Activated B cell treated with CpG ODN at 0.5 μM for 24 hours (primary cell): ENCODE data around the gene SP9. TPM values are rescaled to one million over a fixed set of nuclear protein-coding genes. Genes with fewer than 3 reads are reported as not detected.
A peak's percentile ranks its signal among the peaks of the same experiment; 100 is the strongest.

Experiments
- ATAC-seq: fragments of 200-7000 bp; cut with Tn5 transposase; one replicate; pipeline ENCODE4 v1.10.0; 2021; ENCODE audit warnings: low read depth, mild to moderate bottlenecking, moderate library complexity
- CTCF ChIA-PET: fragments of 350-600 bp; sonication (Branson Sonifier 250); formaldehyde crosslinking; loops from one replicate; lab custom pipeline; 2021; ENCODE audit warnings: antibody characterized with exemption; lab: Charles Lee
- POLR2A ChIA-PET: fragments of 350-600 bp; sonication (Branson Sonifier 250); formaldehyde crosslinking; loops from one replicate; lab custom pipeline; 2021; ENCODE audit warnings: antibody characterized with exemption; lab: Charles Lee
- DNase-seq: peaks from one replicate; pipeline ENCODE4 v3.0.0; 2022
- H3K27ac Mint-ChIP-seq: one replicate; pipeline ENCODE4 v1.8.0; 2020; ENCODE audit warnings: mixed read lengths
- H3K27me3 Mint-ChIP-seq: one replicate; pipeline ENCODE4 v1.8.0; 2021; ENCODE audit warnings: mixed read lengths
- H3K36me3 Mint-ChIP-seq: one replicate; pipeline ENCODE4 v1.8.0; 2021; ENCODE audit warnings: low read depth, mixed read lengths
- H3K4me1 Mint-ChIP-seq: one replicate; pipeline ENCODE4 v1.8.0; 2021; ENCODE audit warnings: mixed read lengths
- H3K4me3 Mint-ChIP-seq: one replicate; pipeline ENCODE4 v1.8.0; 2020; ENCODE audit warnings: mild to moderate bottlenecking, mixed read lengths
- H3K9me3 Mint-ChIP-seq: one replicate; pipeline ENCODE4 v1.8.0; 2020; ENCODE audit warnings: mixed read lengths
- CTCF ChIP-seq: fragments of 200-600 bp; IDR thresholded peaks from one replicate; pipeline ENCODE4 v1.8.0; 2022; ENCODE audit warnings: antibody characterized with exemption, mild to moderate bottlenecking
- intact Hi-C: fragments of 100-400 bp; cut with micrococcal nuclease; formaldehyde crosslinking; loops from one replicate; pipeline ENCODE4 v1.15.1; 2024
- total RNA-seq: library from RNA; stranded (reverse); gene quantifications from 2 replicates; pipeline ENCODE4 v1.2.3, GENCODE V29; 2022

The SP9 gene
- total RNA-seq, 1 donor from 2014 or later, result not detected

DNA sequence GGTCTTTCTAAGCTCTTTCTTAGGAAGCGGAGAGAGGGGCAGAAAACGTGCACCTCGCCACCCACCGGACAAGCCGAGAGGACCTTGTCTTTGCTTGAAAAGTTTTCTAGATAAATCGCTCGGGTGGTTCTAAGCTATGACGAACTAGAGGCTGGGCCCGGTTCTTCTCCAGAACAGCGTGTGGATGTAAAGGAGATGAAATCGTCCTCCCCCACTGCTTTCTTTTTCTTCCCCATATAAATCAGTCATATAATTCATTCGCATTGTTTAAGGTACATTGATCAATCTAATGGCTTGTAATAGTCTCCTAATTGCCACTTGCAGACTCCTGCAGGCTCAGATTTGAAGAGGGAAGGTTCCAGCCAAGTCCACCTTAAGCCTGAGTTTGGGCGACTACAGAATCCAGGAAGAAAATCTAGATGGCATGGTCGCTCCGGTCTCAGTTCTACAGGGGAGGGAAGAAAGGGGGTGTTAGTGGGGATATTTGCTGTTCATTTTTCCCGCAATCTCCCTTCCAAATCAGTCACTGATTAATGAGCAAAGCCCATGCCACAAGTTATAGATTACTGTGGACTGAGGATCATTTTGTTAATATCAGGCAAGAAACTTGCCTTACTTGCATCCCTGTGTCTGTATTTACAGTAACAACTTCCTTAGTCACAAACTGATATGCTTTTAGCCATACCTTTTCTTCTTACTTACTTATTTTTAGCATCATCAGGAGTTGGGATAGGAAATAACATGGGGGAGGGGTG, 5.6 kb upstream of the SP9 start:
- intact Hi-C loops, result loop anchor here (1.0 to 5.0 kb wide), 5 partner anchors 12 to 757 kb away; partner anchors contain the start of gene OLA1
- H3K27ac Mint-ChIP-seq, result no peak overlapping the region

DNA sequence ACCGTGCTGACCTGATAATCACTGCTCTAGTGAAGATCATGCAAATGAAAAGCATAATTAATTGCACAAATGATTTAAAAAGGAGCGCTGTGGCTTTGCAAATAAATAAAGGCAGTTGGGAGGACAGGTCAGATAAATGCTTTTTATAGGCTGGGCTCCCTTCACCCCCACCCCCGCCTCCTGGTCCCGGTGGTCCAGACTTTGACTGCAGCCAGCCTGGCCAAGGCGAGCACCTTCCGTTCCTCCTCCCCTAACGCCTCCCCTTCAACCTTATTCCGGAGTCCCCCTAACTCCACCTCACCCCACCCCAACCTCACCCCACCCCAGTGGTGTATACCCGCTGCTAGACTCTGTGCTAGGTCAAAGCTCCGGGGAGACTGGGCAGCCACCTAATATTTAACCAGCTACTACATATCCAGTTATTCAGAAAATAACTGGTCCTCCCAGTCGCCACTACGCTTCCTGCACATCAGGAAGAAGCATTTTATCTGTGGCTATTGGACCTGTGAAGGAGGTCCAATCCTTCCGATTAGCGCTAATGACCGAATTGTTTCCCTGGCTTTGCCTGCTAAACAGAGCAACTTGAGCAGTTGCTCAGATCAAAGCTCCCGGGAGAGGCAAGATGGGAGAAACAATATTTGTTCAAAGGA, 3.7 kb upstream of the SP9 start:
- ATAC-seq (no peak), DNase-seq (no peak)
- no peaks in the 10 kb centered on the region for H3K9me3 Mint-ChIP-seq
- no peaks in the 10 kb centered on the region for H3K36me3 Mint-ChIP-seq
- CTCF ChIA-PET, result interaction anchor here (4.8 kb wide), 1 partner anchor 10 kb away, joined by 28 read pairs; no protein-coding TSS in a partner anchor
- TF ChIP-seq CTCF, result no peak
- H3K4me3 Mint-ChIP-seq, result no peak overlapping the region
- peak overlapping the region; percentile 30 for H3K27ac Mint-ChIP-seq
- POLR2A ChIA-PET, result no interaction called here
- peaks cover 78% of the 10 kb centered on the region for H3K27me3 Mint-ChIP-seq
- peaks cover 44% of the 10 kb centered on the region for H3K4me1 Mint-ChIP-seq
- intact Hi-C loops, result loop anchor here (10.0 kb wide), 2 partner anchors 1804 to 1834 kb away; no protein-coding TSS in a partner anchor

More for the DNA sequence above, 5.6 kb upstream of the SP9 start:
- no peak for TF ChIP-seq CTCF
- Mint-ChIP-seq H3K4me1 (peaks cover 40% of the 10 kb centered on the region), H3K36me3 (no peaks in the 10 kb centered on the region), H3K4me3 (peak overlapping the region; percentile 9), H3K9me3 (no peaks in the 10 kb centered on the region), H3K27me3 (peaks cover 76% of the 10 kb centered on the region)
- POLR2A ChIA-PET, result interaction anchor here (1.0 kb wide), 1 partner anchor 12 kb away, joined by 3 read pairs; no protein-coding TSS in a partner anchor
- DNase-seq, result no peak
- CTCF ChIA-PET, result interaction anchor here (0.9 to 4.8 kb wide), 2 partner anchors 8 to 12 kb away, joined by 3 to 28 read pairs; no protein-coding TSS in a partner anchor
- ATAC-seq, result no peak

DNA sequence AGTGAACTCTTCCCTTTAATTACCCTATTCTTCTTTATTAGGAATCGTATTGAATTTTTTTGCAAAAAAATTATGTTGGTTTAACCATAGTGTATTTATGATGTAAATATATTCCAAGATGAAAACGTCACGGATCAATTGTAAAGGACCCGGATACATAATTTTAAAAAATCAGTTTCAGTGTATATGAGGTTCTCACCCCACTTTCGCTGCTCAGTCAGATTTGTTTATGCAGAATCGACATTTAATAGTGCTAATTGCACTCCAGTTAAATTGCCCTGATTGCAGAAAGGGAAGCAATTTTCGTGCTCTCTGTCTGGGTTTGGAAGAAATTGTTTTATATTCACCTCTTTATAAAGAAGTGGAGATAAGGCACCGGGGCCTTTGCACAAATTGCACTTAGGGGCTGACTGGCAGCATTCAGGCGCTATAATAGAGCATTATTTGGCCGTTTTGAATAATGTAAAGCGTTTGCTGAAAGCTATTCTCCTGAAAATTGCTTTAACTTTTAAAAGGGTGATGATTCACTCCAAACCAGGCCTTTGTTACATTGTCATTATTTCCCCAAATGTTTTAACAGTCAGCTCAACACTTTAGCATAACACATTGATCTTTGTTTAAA, 3.0 kb upstream of the SP9 start:
- peaks cover 42% of the 10 kb centered on the region for H3K4me1 Mint-ChIP-seq
- DNase-seq (no peak), ATAC-seq (no peak)
- H3K9me3 Mint-ChIP-seq, result no peaks in the 10 kb centered on the region
- peak overlapping the region; percentile 30 for H3K27ac Mint-ChIP-seq
- POLR2A ChIA-PET, result no interaction called here
- CTCF ChIA-PET, result interaction anchor here (4.8 kb wide), 1 partner anchor 9 kb away, joined by 28 read pairs; no protein-coding TSS in a partner anchor
- intact Hi-C loops, result loop anchor here (10.0 kb wide), 2 partner anchors 1803 to 1833 kb away; no protein-coding TSS in a partner anchor
- H3K4me3 Mint-ChIP-seq, result no peak overlapping the region
- no peaks in the 10 kb centered on the region for H3K36me3 Mint-ChIP-seq
- TF ChIP-seq CTCF, result no peak
- peaks cover 76% of the 10 kb centered on the region for H3K27me3 Mint-ChIP-seq

DNA sequence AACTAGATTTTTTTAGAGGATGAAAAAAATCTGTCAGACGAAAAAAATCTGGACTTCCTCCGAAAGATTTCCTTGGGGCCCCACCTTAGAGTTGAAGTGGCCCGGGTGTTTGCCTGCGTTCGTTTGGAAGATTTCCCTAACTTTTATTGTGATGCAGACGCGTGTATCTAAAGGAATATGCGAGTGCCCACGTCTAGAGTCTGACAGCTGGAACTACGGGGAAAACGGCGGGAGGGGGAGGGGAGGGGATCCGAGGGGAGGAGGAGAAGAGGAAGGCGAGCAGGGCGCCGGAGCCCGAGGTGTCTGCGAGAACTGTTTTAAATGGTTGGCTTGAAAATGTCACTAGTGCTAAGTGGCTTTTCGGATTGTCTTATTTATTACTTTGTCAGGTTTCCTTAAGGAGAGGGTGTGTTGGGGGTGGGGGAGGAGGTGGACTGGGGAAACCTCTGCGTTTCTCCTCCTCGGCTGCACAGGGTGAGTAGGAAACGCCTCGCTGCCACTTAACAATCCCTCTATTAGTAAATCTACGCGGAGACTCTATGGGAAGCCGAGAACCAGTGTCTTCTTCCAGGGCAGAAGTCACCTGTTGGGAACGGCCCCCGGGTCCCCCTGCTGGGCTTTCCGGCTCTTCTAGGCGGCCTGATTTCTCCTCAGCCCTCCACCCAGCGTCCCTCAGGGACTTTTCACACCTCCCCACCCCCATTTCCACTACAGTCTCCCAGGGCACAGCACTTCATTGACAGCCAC, 2.4 kb upstream of the SP9 start:
- DNase-seq, result no peak
- intact Hi-C loops, result loop anchor here (10.0 kb wide), 2 partner anchors 1802 to 1832 kb away; no protein-coding TSS in a partner anchor
- TF ChIP-seq CTCF, result no peak
- ChIA-PET POLR2A (no interaction called here), CTCF (interaction anchor here (4.8 kb wide), 1 partner anchor 8 kb away, joined by 28 read pairs; no protein-coding TSS in a partner anchor)
- no peaks in the 10 kb centered on the region for H3K36me3 Mint-ChIP-seq
- H3K4me1 Mint-ChIP-seq, result peaks cover 35% of the 10 kb centered on the region
- H3K9me3 Mint-ChIP-seq, result no peaks in the 10 kb centered on the region
- H3K27ac Mint-ChIP-seq, result peak overlapping the region; percentile 41
- ATAC-seq, result no peak
- peaks cover 69% of the 10 kb centered on the region for H3K27me3 Mint-ChIP-seq
- H3K4me3 Mint-ChIP-seq, result no peak overlapping the region
